IPS DF 19.7 (cell line): ENCODE data around the gene TFF3.
A peak's percentile ranks its signal among the peaks of the same experiment; 100 is the strongest.

Experiments
- DNase-seq: peaks from one replicate; pipeline ENCODE4 v3.0.0-alpha.2; 2013; ENCODE audit warnings: low read depth, low spot score

TFF3 gene

GRCh38 chr21:42320791-42321190 is 5.6 kb upstream of the TFF3 start:
- no peak for DNase-seq

GRCh38 chr21:42319851-42320572 is 4.8 kb upstream of the TFF3 start:
- no peak for DNase-seq

GRCh38 chr21:42319376-42319775 is 4.2 kb upstream of the TFF3 start:
- DNase-seq = no peak

GRCh38 chr21:42317826-42318746 is 2.9 kb upstream of the TFF3 start:
- no peak for DNase-seq

GRCh38 chr21:42317341-42317741 is 2.1 kb upstream of the TFF3 start:
- no peak for DNase-seq

- no peak for DNase-seq
Observed at GRCh38 chr21:42316891-42317290, 1.7 kb upstream of the TFF3 start.

- no peak for DNase-seq
Observed at GRCh38 chr21:42314616-42315295, 453 bp downstream of the TFF3 start.

- no peak for DNase-seq
Observed at GRCh38 chr21:42313501-42313969, 1.7 kb downstream of the TFF3 start.

- DNase-seq = no peak
Observed at GRCh38 chr21:42312626-42313104, 2.5 kb downstream of the TFF3 start.

- DNase-seq = no peak
Observed at GRCh38 chr21:42311816-42312625, 3.2 kb downstream of the TFF3 start.

- no peak for DNase-seq
Observed at GRCh38 chr21:42311160-42311559, 4.0 kb downstream of the TFF3 start.

- no peak for DNase-seq
Observed at GRCh38 chr21:42310411-42311001, 4.7 kb downstream of the TFF3 start.

- DNase-seq = peak; percentile 28
Observed at GRCh38 chr21:42309753-42310213, 5.4 kb downstream of the TFF3 start.

- no peak for DNase-seq
Observed at GRCh38 chr21:42308914-42309752, 6.1 kb downstream of the TFF3 start.

- DNase-seq = no peak
Observed at GRCh38 chr21:42308161-42308913, 6.9 kb downstream of the TFF3 start.

GRCh38 chr21:42307106-42307505 is 8.1 kb downstream of the TFF3 start:
- DNase-seq = no peak

- no peak for DNase-seq
Observed at GRCh38 chr21:42306366-42307035, 8.7 kb downstream of the TFF3 start.

GRCh38 chr21:42305707-42306147 is 9.5 kb downstream of the TFF3 start:
- no peak for DNase-seq
